Stomach (tissue), 4 donors: ENCODE measurements around the gene IL33.

ENCODE experiments used
- EP300 ChIP-seq: sonication (generic); formaldehyde crosslinking; IDR thresholded peaks from one replicate; pipeline ENCODE4 v1.6.1; 2017; ENCODE audit warnings: antibody characterized with exemption
- POLR2A ChIP-seq, 4 donors: fragments of 450-650 bp; IDR thresholded peaks; one replicate each; pipeline ENCODE4 v1.6.1; 2016; ENCODE audit warnings: antibody characterized with exemption in 4 of 4, control low read depth in 2 of 4, mild to moderate bottlenecking in 1 of 4, moderate library complexity in 1 of 4
- TF ChIP-seq, protein P1 (sequence below), 7 experiments: fragments of 450-650 bp in 4 of 7; fragments of 200-600 bp in 3 of 7; sonication (generic) in 3 of 7; IDR thresholded peaks; one replicate each; pipeline ENCODE4 v1.5.1; 2016 to 2019; ENCODE audit warnings: antibody characterized with exemption in 7 of 7, control low read depth in 2 of 7, mild to moderate bottlenecking in 1 of 7

DNA sequence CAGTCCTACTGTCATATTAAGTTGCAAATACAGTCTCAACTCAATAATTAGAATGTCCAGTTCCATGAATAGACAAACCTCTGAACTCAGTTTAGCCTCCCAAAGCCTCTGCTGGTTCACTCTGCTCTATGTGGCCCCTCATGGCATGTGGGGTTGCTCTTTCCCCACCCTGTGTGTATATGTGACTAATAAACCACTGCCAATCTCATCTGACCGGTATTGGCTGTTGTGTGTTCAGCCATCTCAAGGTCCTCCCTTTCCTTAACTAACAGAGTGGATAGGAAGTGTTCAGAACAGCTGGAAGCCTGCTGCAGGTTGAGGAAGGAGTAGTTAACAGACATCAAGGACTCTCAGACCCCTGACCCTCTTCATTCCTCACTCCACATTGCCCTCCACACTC lies 55.3 kb downstream of the IL33 start:
- TF ChIP-seq, protein P1, sequence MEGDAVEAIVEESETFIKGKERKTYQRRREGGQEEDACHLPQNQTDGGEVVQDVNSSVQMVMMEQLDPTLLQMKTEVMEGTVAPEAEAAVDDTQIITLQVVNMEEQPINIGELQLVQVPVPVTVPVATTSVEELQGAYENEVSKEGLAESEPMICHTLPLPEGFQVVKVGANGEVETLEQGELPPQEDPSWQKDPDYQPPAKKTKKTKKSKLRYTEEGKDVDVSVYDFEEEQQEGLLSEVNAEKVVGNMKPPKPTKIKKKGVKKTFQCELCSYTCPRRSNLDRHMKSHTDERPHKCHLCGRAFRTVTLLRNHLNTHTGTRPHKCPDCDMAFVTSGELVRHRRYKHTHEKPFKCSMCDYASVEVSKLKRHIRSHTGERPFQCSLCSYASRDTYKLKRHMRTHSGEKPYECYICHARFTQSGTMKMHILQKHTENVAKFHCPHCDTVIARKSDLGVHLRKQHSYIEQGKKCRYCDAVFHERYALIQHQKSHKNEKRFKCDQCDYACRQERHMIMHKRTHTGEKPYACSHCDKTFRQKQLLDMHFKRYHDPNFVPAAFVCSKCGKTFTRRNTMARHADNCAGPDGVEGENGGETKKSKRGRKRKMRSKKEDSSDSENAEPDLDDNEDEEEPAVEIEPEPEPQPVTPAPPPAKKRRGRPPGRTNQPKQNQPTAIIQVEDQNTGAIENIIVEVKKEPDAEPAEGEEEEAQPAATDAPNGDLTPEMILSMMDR (IDR thresholded peaks at IDR 0.05): no peak
- TF ChIP-seq POLR2A (IDR thresholded peaks at IDR 0.05): no peak
- no peak for TF ChIP-seq EP300
